ENCODE data around the gene F2RL1. TPM values are rescaled to one million over a fixed set of nuclear protein-coding genes. Genes with fewer than 3 reads are reported as not detected.

The F2RL1 gene
- total and polyA plus RNA-seq, 2 of the 8 experiments (the other 6 are each of a cell fraction or from before 2014, with no cell fraction given), result 23.2 to 26.6 TPM

GRCh38 chr5:76854644-76855043 lies 35.8 kb downstream of the F2RL1 start:
- H4K20me1 ChIP-seq (replicated peaks in 1 of 2; ENCODE audit: control insufficient read depth in 1 of 2, insufficient read depth in 2 of 2, low read length in 2 of 2), result no peaks in the 10 kb centered on the region
- H3K4me3 ChIP-seq (ENCODE audit: extremely low read depth in 1 of 4, insufficient read depth in 2 of 4, low read depth in 3 of 4, low read length in 4 of 4), result no peak overlapping the region
- H4K91ac ChIP-seq (replicated peaks; ENCODE audit: insufficient read length, low read length), result no peak overlapping the region
- H3K14ac ChIP-seq (ENCODE audit: insufficient read length), result no peak overlapping the region
- no peak overlapping the region for H3K4me2 ChIP-seq (ENCODE audit: insufficient read depth in 1 of 2, low read depth in 2 of 2, low read length in 2 of 2)
- H2BK15ac ChIP-seq (ENCODE audit: low read length), result no peak overlapping the region
- H4K8ac ChIP-seq (ENCODE audit: extremely low read depth, insufficient read depth, low read length), result no peak overlapping the region
- no peaks in the 10 kb centered on the region for H3K79me2 ChIP-seq (ENCODE audit: control insufficient read depth in 1 of 2, insufficient read depth in 2 of 2, low read length in 2 of 2)
- H3K23me2 ChIP-seq (ENCODE audit: low read depth, low read length), result no peaks in the 10 kb centered on the region
- TF ChIP-seq CEBPB (IDR thresholded peaks at IDR 0.05; ENCODE audit: low read depth, low read length) (no peak), ATF2 (IDR thresholded peaks at IDR 0.05; ENCODE audit: low read length) (no peak), SUZ12 (IDR thresholded peaks at IDR 0.05; ENCODE audit: low read length) (no peak), SIRT6 (IDR thresholded peaks at IDR 0.05; ENCODE audit: low read length) (no peak), KDM4A (IDR thresholded peaks at IDR 0.05; ENCODE audit: low read depth, low read length, severe bottlenecking) (no peak), BACH1 (IDR thresholded peaks at IDR 0.05; ENCODE audit: low read length) (no peak), MAX (IDR thresholded peaks at IDR 0.05) (no peak)
- H2BK20ac ChIP-seq (ENCODE audit: low read length), result no peak overlapping the region
- H2AFZ ChIP-seq (ENCODE audit: low read length), result no peak overlapping the region
- H2BK120ac ChIP-seq (replicated peaks; ENCODE audit: low read depth, low read length), result no peak overlapping the region
- H3K4me1 ChIP-seq (replicated peaks in 1 of 4; ENCODE audit: control insufficient read depth in 3 of 4, insufficient read depth in 4 of 4, low read length in 3 of 4), result 0 out of 7 replicates have a peak, but pooled peaks cover 0 to 2% (median 0%) of the 10 kb centered on the region in 4 experiments
- no peak for FAIRE-seq
- H3K56ac ChIP-seq (replicated peaks; ENCODE audit: insufficient read length, low read depth, low read length), result no peak overlapping the region
- H3K9ac ChIP-seq (replicated peaks in 1 of 4; ENCODE audit: extremely low read depth in 1 of 4, low read depth in 3 of 4, low read length in 3 of 4), result no peak overlapping the region
- H3K36me3 ChIP-seq (ENCODE audit: control insufficient read depth in 2 of 4, insufficient read depth in 4 of 4, low read length in 3 of 4), result no peaks in the 10 kb centered on the region; a peak in 1 of 8 replicates
- H2BK12ac ChIP-seq (ENCODE audit: low read depth, low read length), result no peak overlapping the region
- no peak overlapping the region for H4K5ac ChIP-seq (ENCODE audit: insufficient read length, low read depth, low read length)
- no peak overlapping the region for H2BK5ac ChIP-seq (ENCODE audit: low read depth, low read length)
- ChIA-PET POLR2A (ENCODE audit: partially characterized antibody) (no interaction called here), CTCF (ENCODE audit: partially characterized antibody) (no interaction called here)
- no peaks in the 10 kb centered on the region for H3K79me1 ChIP-seq (ENCODE audit: low read depth, low read length)
- no peak overlapping the region for H3K18ac ChIP-seq (ENCODE audit: extremely low read depth, low read length)
- no peak for DNase-seq (ENCODE audit: low read depth in 1 of 2, low spot score in 2 of 2)
- no peak overlapping the region for H3K4ac ChIP-seq (replicated peaks; ENCODE audit: insufficient read length, low read depth, low read length)
- H2AK5ac ChIP-seq (ENCODE audit: low read depth, low read length), result no peak overlapping the region
- no peaks in the 10 kb centered on the region for H3K27me3 ChIP-seq (replicated peaks in 1 of 4; ENCODE audit: control insufficient read depth in 3 of 4, extremely low read depth in 1 of 4, insufficient read depth in 3 of 4, low read length in 3 of 4)
- peaks cover 10% of the 10 kb centered on the region in 2 experiments for H3K9me3 ChIP-seq (ENCODE audit: insufficient read depth in 2 of 2, low read depth in 1 of 2, low read length in 1 of 2)
- no peak overlapping the region for H3K27ac ChIP-seq (ENCODE audit: low read depth, low read length)
- H3K23ac ChIP-seq (ENCODE audit: insufficient read length), result no peak overlapping the region
